GM18526 (cell line): Measurements from ENCODE around the gene RAB1A.

Source experiments
- POLR2A ChIP-seq: IDR thresholded peaks from 3 replicates; pipeline ENCODE4 v1.6.1; 2011; ENCODE audit not compliant: insufficient read length; ENCODE audit errors: extremely low read depth

The RAB1A gene

DNA sequence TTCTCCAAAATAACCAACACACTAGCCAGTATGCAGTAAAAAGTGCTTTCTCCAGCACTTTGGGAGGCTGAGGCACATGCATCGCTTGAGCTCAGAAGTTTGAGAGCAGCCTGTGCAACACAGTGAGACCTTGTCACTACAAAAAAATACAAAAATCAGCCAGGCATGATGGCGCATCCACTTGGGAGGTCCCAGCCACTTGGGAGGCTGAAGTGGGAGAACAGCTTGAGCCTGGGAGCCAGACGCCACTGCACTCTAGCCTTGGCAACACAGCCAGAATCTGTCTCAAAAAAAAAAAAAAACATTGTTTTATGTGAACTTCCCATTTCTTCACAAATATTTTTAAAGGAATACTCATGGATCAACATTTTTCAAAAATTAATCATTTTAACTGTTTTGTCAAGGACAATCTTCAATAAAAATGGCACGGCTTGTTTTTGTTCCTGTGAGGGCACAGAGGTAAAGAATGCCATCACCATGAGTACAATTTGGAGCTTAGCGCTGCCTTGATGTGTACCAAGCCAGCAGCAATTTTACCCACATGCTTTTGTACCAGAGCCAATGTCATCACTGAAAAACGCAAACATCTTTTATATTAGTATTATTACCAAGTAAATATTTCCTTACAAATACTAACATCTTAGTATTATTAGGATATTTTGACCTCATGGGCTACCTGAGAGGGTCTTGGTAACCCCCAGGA is 26.7 kb downstream of the RAB1A start:
- TF ChIP-seq POLR2A = no peak

DNA sequence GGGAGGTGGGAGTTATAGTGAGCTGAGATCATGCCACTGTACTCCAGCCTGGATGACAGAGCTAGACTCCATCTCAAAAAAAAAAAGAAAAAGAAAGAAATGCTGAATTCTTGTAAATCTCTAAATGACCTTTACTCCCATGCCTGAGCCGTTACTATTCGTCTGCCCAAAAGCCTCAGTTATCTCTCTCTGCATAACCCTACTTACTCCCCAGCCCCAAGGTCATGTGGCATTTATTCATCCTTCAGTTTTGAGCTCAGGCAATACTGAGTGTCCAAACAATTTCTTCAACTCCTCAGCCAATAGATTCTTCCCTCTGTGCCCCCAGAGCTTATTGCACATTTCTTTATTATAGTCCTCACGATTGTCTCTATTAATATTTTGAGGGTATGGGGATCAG is 28.8 kb downstream of the RAB1A start:
- TF ChIP-seq POLR2A = no peak

DNA sequence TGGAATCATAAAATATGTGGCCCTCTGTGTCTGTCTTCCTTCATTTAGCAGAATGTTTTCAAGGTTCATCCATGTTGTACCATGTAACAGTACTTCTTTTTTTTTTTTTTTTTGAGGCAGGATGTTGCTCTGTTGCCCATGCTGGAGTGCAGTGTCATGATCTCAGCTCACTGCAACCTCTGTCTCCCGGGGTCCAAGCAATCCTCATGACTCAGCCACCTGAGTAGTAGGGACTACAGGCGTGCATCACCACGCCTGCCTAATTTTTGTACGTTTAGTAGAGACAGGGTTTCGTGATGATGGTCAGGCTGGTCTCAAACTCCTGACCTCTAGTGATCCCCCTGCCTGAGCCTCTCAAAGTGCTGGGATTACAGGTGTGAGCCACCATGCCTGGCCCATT is 31.2 kb downstream of the RAB1A start:
- TF ChIP-seq POLR2A = no peak

DNA sequence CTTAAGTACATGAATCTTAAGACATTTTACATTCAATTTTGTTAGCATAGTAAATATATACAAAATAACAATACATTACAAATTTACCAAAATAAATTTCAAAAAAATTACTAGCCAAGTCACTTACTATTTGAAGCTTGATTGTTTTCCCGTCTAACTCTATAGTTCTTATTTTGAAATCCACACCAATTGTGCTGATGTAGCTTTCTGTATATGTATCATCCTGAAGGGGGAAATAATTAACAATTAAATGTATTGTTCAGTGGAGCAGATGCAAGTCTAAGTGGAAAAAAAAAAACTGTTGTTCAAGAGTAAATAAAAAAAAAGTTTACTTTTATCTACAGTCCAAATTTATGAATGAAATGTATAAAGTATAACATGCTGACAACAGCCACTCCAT is 32.1 kb downstream of the RAB1A start:
- TF ChIP-seq POLR2A = no peak

DNA sequence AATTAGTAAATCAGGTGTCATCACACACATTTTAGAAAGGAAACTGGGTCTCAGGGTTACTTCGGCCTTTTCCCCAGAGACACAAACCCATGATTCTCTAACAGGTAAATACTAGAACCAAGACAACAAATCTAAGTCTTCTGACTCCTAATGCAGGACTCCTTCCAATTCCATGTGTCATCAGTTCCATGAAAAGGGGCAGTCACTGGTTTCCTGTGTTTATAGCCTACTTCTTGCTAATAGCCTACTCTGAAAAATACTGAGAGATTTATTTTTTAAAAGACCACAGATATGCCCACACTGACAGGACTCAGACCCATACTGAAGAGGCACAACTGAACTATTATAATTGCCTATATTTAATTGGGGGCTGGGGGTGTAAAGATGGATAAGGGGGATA is 33.0 kb downstream of the RAB1A start:
- no peak for TF ChIP-seq POLR2A

DNA sequence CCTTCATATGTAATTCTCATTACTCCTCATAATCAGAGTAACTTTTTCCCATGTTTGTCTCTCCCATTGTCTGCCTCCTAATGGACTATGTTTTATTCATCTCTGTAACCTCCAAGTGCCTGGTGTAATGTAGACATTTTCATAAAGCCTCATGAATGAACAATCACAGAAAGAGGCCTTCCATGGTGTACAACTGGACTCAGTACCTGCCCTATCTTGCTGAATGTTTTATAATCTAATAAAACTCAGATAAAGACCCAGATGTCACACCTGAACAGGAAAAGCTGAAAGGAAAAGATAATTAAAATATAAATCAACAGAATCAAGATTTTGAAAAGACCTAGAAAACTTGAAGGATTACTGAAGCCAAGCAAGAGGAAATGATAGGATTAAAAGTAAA is 36.7 kb downstream of the RAB1A start:
- TF ChIP-seq POLR2A = no peak

DNA sequence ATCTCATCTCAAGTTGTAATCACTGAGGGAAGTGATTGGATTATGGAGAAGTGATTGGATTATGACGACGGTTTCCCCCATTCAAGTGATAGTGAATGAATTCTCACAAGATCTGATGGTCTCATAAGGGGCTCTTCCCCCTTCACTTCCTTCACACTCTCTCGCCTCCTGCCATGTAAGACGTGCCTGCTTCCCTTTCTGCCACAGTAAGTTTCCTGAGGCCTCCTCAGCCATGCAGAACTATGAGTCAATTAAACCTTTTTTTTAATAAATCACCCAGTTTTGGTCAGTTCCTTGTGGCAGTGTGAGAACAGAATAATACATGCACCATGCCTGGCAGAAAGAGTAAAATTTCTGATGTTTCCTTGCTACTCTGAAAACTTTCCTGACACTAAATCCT is 37.1 kb downstream of the RAB1A start:
- TF ChIP-seq POLR2A = no peak

DNA sequence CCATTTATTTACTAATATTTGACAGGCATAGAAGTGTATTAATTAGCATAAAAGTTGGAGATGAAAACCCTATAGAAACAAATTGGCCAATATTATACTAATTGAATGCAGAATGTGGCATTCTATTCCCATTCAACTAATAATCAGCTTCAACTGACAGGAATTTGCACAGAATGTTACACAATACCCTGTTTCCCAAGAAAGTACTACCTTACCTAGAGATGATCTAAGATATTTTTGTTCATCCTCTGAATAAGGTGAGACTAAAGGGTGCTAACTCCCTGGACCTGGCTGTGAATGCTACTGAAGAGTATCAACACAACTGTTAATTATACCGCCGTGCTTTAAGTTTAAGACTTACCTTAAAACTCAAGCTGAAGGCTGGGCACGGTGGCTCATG is 44.8 kb downstream of the RAB1A start:
- no peak for TF ChIP-seq POLR2A

DNA sequence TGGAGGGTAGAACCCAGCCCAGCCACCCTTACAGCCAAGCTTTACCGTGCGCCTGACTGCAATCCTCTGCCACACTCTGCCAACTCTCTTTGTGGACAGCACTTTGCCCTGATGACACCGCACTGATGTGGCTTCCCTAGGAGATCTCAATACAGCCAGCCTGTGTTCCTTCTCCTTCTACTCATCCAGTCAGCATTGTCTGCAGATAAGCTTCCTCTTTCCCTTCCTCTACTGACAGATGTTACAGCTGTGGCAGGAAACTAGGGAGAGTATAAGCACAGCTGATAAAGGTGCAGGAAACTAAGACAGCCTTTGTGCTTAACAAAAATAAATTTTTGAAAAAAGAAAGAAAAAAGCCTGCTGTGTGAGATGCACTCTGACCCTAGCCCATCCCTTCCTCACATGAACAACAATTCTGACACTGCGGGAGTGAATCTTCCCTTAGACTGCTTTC is 48.6 kb downstream of the RAB1A start:
- no peak for TF ChIP-seq POLR2A

DNA sequence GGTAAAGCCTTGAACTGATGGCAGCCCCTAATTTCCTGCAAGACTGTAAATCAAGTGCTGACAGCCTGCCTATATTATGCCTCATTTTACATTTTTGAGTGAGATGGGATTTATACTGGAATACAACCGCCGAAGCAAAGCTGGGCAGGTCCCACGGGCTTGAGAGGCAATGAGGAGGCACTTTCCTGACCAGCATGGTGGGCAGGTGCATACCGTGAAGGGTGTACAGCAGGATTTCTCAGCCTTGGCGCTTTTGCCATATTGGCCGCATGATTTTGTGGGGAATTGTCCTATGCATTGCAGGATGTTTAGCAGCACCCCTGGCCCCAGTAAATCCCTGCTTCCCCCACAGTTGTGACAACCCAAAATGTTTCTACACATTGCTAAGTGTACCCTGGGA is 50.9 kb downstream of the RAB1A start:
- no peak for TF ChIP-seq POLR2A

DNA sequence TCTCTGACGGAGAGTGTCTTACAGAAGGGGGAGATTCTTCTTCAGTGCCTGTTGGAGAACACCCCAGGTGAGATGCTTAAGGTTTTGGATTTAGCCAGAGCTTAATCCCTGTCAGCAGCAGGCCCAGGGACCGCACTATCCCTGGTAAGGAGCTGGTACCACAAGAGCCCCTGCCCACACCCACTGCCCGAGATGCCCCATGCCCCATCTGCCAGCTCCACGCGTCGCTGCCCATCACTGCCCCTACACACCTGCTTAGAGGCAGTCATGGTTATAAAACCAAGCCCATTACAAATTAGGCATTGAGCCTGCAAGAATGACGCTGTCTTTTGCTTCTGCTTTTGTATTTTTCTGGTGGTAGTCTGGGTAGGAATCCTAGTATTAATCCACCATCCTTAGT is 52.0 kb downstream of the RAB1A start:
- TF ChIP-seq POLR2A = no peak

DNA sequence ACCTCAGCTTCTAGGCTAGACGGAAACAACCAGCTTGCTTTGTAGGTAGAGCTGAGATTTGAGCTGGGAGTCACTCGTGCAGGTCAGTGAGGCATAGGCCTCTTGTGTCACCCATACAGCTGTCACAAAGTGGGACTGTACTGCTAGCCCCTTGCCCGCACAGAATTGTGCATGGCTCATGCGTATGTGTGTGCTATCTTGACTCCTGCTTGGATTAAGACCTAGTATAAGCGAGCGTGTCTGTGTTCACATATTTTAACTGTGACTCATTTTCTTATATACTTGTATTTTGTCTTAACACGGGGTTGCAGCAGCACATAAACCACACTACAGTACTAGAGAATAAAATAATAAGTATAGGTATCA is 53.6 kb downstream of the RAB1A start:
- TF ChIP-seq POLR2A = no peak

DNA sequence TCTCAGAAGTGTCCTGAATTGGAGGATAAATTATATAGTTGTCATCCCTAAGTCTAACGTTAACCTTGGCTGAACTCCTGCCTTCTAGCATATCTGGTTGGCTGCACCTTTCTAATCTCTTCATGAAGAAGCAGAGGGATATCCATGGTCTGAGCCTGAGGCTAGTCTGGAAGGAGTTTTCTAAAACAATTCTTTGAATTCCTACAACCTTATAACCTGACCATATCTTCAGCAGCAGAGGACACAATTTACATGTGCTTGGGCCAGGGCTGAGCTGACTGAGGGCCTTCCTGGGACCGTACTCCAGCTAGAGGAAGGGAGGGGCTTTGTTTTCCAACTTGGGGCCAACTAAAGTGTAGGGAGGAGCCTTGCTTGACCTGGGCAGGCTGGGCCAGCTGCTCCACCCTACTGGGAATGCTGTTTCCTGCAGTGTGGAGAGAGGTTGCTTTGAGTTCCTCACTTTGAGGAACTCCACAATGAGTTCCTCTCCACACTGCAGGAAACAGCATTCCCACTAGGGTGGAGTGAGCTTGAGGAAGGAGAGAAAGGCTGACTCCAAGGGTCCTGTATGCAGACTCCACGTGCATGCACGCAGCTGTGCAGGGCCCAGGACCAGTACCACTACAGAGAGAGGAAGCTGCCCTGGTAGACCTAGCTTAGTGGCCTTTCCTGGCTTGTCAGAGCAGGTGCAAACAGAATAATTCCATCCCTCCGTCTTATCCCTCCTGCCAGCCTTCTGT is 54.1 kb downstream of the RAB1A start:
- TF ChIP-seq POLR2A = no peak

DNA sequence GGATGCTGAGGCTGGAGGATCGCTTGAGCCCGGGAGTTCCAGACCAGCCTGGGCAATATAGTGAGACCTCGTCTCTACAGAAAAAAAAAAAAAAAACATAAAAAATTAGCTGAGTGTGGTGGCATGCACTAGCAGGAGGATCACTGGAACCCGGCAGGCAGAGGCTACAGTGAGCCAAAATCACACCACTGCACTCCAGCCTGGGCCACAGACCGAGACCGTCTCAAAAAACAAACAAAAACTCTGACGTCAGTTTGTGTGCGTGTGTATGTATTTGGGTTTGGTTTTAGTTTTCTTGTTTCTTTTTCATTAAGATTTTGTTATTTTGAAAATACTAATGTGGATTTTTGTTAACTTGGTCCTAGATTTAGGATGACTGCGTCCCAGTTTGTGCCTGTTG is 54.7 kb downstream of the RAB1A start:
- TF ChIP-seq POLR2A = no peak

DNA sequence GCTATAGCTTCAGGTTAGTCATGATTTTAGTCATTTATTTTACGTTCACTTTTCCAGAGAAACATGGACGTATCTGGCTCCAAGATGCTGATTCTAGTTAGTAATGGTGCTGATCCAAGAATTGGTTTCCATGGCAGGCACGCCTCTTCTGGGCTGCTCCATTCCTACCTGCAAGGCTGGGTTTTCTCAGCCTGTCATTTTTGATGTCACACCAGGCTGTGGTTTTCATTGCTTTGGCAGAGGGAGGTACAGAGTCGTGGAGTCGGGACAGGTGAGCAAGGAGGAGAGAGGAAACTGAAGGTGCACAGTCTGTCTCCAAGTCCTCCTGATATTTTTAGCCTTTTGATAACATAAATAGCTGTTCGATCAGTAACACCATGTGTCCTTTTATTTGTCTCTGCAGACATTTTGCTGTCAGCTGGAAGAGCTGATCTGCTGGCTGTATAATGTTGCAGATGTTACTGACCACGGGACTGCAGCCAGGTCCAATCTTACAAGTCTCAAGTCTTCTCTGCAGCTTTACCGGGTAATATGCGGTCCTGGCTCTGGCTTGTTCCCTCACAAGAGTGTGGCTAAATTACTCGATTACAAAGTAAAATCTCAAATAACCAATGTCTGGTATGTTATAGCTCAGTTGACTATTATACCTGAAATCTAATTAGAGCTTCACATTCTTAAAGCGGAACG is 55.9 kb downstream of the RAB1A start:
- TF ChIP-seq POLR2A = no peak
